Measurements from ENCODE around the gene BTG1.

BTG1 gene

DNA sequence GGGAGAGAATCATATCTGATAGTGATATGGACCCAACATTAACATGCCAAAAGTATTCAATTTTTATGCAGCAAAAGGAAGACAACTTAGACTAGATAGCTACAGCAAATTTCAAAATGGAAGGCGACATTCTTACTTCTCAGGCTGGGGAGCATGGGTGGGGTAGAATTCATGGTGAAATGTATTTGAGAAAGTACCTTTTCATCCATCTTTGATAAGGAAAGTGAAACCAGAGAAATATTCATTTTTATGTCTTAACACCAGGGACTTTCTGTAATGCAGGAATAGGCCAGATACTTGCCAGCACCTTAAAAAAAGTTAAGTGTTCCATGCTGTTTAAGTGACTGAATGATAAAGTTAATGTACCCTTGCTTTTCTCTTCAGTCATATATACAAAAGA is 13.4 kb downstream of the BTG1 start:
- Histone ChIP-seq H3K36me3 (ENCODE audit: insufficient read depth, low read length) (peaks cover 5% of the 10 kb centered on the region; the same call in 1 of the 2 replicates), H3K4me1 (ENCODE audit: insufficient read depth, low read length) (peaks cover 43% of the 10 kb centered on the region), H3K9me3 (ENCODE audit: insufficient read depth, low read depth, low read length) (no peaks in the 10 kb centered on the region), H3K9ac (ENCODE audit: low read depth, low read length) (no peak overlapping the region), H3K27ac (ENCODE audit: low read depth, low read length) (no peak overlapping the region), H3K4me3 (ENCODE audit: low read length) (no peak overlapping the region), H3K27me3 (ENCODE audit: insufficient read depth, low read length) (no peaks in the 10 kb centered on the region)
- WGBS = 88% methylated on average over 1 of the region's 1 CpG

DNA sequence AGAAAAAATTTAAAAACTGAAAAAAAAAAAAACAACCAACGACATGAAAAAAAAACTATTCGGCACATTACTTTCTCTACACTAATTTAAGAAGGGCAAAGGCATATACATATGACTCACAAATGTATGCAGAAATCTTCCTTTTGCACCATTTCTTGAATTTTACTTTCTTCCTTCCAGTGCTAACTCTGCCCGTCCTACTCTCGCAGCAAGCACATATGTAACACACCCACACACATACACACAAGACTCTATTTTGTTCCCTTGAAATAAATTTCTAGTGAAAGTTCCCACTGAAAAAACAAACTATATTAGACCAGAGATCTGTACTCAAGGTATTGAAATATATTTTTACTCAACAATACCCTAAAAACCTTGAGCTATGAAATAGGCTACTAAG is 14.6 kb downstream of the BTG1 start:
- 95% methylated on average over 4 of the region's 4 CpGs for WGBS
- Histone ChIP-seq H3K4me1 (ENCODE audit: insufficient read depth, low read length) (peaks cover 30% of the 10 kb centered on the region), H3K27ac (ENCODE audit: low read depth, low read length) (no peak overlapping the region), H3K27me3 (ENCODE audit: insufficient read depth, low read length) (no peaks in the 10 kb centered on the region), H3K36me3 (ENCODE audit: insufficient read depth, low read length) (peaks cover 5% of the 10 kb centered on the region; the same call in 1 of the 2 replicates), H3K9ac (ENCODE audit: low read depth, low read length) (no peak overlapping the region), H3K9me3 (ENCODE audit: insufficient read depth, low read depth, low read length) (no peaks in the 10 kb centered on the region), H3K4me3 (ENCODE audit: low read length) (no peak overlapping the region)

DNA sequence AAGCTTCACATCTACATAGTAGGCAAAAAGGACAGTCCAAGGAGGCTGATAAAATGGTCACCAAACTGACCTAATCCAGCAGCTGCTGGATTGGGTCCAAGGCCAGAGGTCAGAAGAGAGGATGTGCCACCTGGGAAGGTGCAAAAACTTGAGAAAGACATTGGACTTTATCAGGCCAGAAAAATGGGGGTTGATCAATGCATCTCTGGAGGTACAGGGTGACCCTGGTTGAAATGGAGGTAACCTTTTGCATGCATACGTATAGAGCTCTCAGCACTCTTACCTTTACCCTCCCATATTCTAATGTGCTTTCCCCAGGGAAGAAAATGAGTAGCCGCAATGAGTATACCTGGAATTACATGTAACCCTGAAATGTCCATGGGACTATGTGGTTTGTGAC is 16.0 kb downstream of the BTG1 start:
- Histone ChIP-seq H3K9me3 (ENCODE audit: insufficient read depth, low read depth, low read length) (no peaks in the 10 kb centered on the region), H3K4me3 (ENCODE audit: low read length) (no peak overlapping the region), H3K9ac (ENCODE audit: low read depth, low read length) (no peak overlapping the region), H3K36me3 (ENCODE audit: insufficient read depth, low read length) (peaks cover 5% of the 10 kb centered on the region; the same call in 1 of the 2 replicates), H3K4me1 (ENCODE audit: insufficient read depth, low read length) (peaks cover 22% of the 10 kb centered on the region), H3K27me3 (ENCODE audit: insufficient read depth, low read length) (no peaks in the 10 kb centered on the region), H3K27ac (ENCODE audit: low read depth, low read length) (no peak overlapping the region)
- 100% methylated on average over 2 of the region's 2 CpGs for WGBS

DNA sequence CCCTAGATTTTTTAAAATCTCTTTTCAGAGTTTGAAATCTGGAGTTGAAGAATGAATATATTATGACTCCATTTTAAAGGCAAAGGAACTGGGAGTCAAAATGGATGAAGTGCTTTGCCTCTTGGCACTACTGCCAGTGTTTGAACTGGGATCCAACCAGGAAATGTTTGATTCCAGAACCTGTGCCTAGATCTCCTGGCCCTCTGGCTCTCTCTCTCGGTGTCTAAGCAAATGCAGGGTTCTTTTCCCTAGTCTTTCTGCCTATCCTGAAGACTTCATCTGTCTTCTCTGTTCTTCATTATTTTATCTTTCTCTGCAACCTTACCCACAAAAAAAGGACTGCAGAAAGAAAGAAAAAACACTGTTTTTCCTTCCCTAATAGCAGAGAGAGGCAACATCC is 17.0 kb downstream of the BTG1 start:
- Histone ChIP-seq H3K36me3 (ENCODE audit: insufficient read depth, low read length) (peaks cover 5% of the 10 kb centered on the region; the same call in 1 of the 2 replicates), H3K9me3 (ENCODE audit: insufficient read depth, low read depth, low read length) (no peaks in the 10 kb centered on the region), H3K9ac (ENCODE audit: low read depth, low read length) (no peak overlapping the region), H3K27ac (ENCODE audit: low read depth, low read length) (no peak overlapping the region), H3K4me3 (ENCODE audit: low read length) (no peak overlapping the region), H3K4me1 (ENCODE audit: insufficient read depth, low read length) (peaks cover 12% of the 10 kb centered on the region; the same call in 1 of the 2 replicates), H3K27me3 (ENCODE audit: insufficient read depth, low read length) (no peaks in the 10 kb centered on the region)
- WGBS = 97% methylated on average over 1 of the region's 1 CpG

DNA sequence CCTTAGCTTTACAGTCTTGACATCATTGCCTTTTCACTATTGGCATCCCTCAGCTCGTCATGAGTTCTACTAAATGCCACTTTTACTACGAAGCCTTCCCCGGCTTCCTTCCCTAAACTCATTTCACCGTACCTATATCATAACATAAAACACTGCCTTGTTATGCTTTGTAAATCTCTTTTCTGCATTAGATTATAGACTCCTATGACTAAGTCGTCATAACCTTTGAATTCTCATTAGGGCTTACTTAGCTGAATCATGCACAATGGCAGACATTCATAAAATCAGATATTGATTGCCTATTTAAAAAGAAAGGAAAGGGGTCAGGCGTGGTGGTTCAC is 21.0 kb downstream of the BTG1 start:
- Histone ChIP-seq H3K4me3 (ENCODE audit: low read length) (no peak overlapping the region), H3K9me3 (ENCODE audit: insufficient read depth, low read depth, low read length) (no peaks in the 10 kb centered on the region), H3K27me3 (ENCODE audit: insufficient read depth, low read length) (no peaks in the 10 kb centered on the region), H3K27ac (ENCODE audit: low read depth, low read length) (no peak overlapping the region), H3K4me1 (ENCODE audit: insufficient read depth, low read length) (peaks cover 15% of the 10 kb centered on the region), H3K36me3 (ENCODE audit: insufficient read depth, low read length) (peaks cover 3% of the 10 kb centered on the region; the same call in 1 of the 2 replicates), H3K9ac (ENCODE audit: low read depth, low read length) (no peak overlapping the region)
- 79% methylated on average over 6 of the region's 6 CpGs for WGBS

DNA sequence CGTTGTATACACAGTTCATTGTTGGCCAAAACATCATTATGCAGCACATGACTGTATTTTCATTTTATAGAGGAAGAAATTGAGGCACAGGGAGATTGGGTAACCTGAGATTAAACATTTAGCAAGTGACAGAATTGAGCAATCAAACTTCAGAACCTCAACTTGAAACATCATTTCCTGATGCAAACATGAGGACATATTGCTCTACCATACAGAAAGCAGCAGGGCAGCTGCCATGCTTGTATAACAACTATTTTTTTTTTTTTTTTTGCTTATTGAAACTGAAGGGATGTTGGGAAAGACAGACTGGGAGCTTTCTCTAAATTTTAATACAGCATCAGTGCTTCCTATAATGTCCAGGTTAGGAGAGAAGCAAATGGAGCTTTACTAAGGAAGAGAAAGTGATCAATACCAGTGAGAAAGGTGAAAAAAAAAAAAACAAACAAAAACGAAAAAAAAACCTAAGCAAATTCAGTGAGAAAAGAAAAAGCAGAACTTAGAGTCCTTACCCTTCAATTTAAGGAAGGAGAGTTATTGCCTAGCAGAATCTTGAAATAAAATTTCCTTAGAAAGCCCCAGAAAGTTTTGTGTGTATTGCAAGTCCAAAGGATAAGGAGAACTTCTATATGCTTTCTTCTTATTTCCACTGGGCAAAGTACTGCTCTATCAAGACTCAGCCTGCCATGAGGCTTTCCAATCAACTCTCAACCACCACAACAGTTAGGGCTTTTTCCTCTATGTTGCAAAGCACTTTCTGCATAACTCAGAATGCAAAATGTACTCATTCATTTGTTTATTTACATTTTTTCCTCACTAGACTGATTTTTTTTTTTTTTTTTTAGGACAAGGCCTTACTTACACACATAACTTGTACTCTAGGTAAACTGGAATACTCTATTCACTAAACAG is 21.6 kb downstream of the BTG1 start:
- H3K4me1 ChIP-seq (ENCODE audit: insufficient read depth, low read length) = peaks cover 15% of the 10 kb centered on the region
- no peaks in the 10 kb centered on the region for H3K36me3 ChIP-seq (ENCODE audit: insufficient read depth, low read length)
- H3K9me3 ChIP-seq (ENCODE audit: insufficient read depth, low read depth, low read length) = no peaks in the 10 kb centered on the region
- no CpG with 5 or more reads among the region's 2 CpGs for WGBS
- H3K9ac ChIP-seq (ENCODE audit: low read depth, low read length) = no peak overlapping the region
- no peaks in the 10 kb centered on the region for H3K27me3 ChIP-seq (ENCODE audit: insufficient read depth, low read length)
- H3K27ac ChIP-seq (ENCODE audit: low read depth, low read length) = no peak overlapping the region
- H3K4me3 ChIP-seq (ENCODE audit: low read length) = no peak overlapping the region

DNA sequence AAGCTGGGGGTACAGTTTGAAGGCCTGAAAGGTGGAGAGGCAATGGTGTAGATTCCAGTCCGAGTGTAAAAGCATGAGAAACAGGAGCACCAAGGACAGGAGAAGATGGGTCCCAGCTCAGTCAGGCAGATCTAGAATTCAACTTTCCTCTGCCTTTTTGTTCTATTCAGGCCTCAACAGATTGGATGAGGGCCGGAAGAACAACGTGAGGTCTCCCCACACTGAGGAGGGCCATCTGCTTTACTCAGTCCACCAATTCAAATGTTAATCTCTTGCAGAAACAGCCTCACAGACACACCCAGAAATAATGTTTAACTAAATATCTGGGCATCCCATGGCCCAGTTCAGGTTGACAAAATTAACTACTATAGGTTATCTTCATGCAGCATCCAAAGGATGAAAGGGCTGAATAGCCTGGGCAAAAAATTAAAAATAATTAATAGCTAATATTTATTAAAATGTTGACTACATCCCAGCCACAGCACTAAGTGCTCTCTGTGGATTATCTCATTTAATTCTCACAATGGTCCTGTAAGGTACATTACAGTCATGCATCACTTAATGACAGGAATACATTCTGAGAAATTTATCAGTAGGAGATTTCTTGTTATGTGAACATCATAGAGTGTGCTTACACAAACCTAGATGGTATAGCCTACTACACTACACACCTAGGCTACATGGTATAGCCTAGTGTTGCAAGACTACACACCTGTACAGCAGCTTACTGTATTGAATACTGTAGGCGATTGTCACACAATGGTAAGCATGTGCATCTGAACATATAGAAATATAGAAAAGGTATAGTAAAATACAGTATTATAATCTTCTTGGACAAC is 22.5 kb downstream of the BTG1 start:
- H3K9me3 ChIP-seq (ENCODE audit: insufficient read depth, low read depth, low read length) = no peaks in the 10 kb centered on the region
- 63% methylated on average over 4 of the region's 4 CpGs for WGBS
- no peak overlapping the region for H3K9ac ChIP-seq (ENCODE audit: low read depth, low read length)
- no peak overlapping the region for H3K4me3 ChIP-seq (ENCODE audit: low read length)
- H3K27me3 ChIP-seq (ENCODE audit: insufficient read depth, low read length) = no peaks in the 10 kb centered on the region
- H3K27ac ChIP-seq (ENCODE audit: low read depth, low read length) = no peak overlapping the region
- no peaks in the 10 kb centered on the region for H3K36me3 ChIP-seq (ENCODE audit: insufficient read depth, low read length)
- H3K4me1 ChIP-seq (ENCODE audit: insufficient read depth, low read length) = peaks cover 15% of the 10 kb centered on the region

DNA sequence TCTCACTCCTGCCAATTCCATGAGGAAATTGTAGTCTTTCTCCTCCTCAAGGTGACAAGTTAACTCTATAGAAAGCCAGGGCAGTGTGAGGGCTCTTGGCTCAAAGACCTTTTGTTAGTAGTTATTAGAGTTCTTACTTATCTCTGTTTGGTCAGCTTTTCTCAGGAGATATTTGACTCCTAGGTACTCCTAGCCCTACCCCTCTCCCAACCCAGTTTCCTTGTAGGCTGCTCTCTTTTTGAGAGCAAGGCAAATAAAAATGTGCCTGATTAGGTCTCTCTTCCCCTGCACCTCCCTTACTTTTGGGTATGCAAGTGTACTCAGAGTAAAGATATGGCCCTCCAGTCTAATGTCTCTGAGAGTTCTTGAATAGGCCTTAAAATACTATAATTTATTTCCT is 23.8 kb downstream of the BTG1 start:
- no peaks in the 10 kb centered on the region for H3K36me3 ChIP-seq (ENCODE audit: insufficient read depth, low read length)
- H3K9me3 ChIP-seq (ENCODE audit: insufficient read depth, low read depth, low read length) = no peaks in the 10 kb centered on the region
- no peak overlapping the region for H3K27ac ChIP-seq (ENCODE audit: low read depth, low read length)
- H3K4me3 ChIP-seq (ENCODE audit: low read length) = no peak overlapping the region
- peaks cover 15% of the 10 kb centered on the region for H3K4me1 ChIP-seq (ENCODE audit: insufficient read depth, low read length)
- H3K9ac ChIP-seq (ENCODE audit: low read depth, low read length) = no peak overlapping the region
- no peaks in the 10 kb centered on the region for H3K27me3 ChIP-seq (ENCODE audit: insufficient read depth, low read length)

DNA sequence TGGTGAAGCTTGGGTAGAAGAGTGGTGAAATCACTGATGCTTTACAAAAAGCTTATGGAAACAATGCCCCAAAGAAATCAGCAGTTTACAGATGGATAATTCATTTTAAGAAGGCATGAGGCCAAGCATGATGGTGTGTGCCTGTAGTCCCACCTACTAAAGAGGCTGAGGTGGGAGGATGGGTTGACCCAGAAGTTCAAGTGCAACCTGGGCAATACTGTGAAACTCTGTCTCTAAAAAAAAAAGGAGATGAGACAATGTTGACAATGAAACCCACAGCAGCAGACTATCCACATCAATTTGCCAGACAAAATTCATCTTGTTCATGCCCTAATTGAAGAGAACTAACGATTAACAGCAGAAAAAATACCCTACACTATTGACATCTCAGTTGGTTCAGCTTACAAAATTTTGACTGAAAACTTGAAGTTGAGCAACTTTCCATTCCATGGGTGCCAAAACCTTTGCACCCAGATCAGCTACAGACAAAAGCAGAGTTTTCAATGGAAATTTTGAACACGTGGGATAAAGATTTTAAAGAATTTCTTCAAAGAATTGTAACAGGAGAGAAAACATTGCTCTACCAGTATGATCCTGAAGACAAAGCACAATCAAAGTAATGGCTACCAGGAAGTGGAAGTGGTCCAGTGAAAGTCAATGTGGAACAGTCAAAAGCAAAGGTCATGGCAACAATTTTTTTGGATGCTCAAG is 26.7 kb downstream of the BTG1 start:
- H3K9me3 ChIP-seq (ENCODE audit: insufficient read depth, low read depth, low read length) = no peaks in the 10 kb centered on the region
- 97% methylated on average over 2 of the region's 2 CpGs for WGBS
- H3K4me1 ChIP-seq (ENCODE audit: insufficient read depth, low read length) = peaks cover 15% of the 10 kb centered on the region
- no peak overlapping the region for H3K4me3 ChIP-seq (ENCODE audit: low read length)
- H3K27me3 ChIP-seq (ENCODE audit: insufficient read depth, low read length) = no peaks in the 10 kb centered on the region
- no peak overlapping the region for H3K9ac ChIP-seq (ENCODE audit: low read depth, low read length)
- no peak overlapping the region for H3K27ac ChIP-seq (ENCODE audit: low read depth, low read length)
- no peaks in the 10 kb centered on the region for H3K36me3 ChIP-seq (ENCODE audit: insufficient read depth, low read length)

DNA sequence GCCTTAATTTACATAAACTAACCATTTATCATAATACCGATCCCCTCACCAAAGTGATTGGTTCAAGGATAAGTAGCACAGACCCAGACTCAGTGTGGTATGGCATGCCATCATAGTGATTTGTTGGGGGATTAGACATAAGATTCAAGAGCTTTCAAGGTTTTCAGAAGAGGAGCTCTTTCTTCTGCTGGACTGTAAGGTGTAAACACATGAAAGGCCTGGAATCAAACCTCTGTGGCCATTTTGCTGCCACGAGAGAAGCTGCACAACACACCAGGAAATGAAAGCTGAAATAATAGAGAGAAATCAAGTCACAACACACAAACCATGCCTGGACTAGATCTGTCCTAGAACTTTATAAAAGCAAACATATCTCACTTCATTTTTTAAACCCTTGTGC is 30.8 kb downstream of the BTG1 start:
- no peak overlapping the region for H3K27ac ChIP-seq (ENCODE audit: low read depth, low read length)
- WGBS = 100% methylated on average over 1 of the region's 2 CpGs
- H3K9me3 ChIP-seq (ENCODE audit: insufficient read depth, low read depth, low read length) = no peaks in the 10 kb centered on the region

DNA sequence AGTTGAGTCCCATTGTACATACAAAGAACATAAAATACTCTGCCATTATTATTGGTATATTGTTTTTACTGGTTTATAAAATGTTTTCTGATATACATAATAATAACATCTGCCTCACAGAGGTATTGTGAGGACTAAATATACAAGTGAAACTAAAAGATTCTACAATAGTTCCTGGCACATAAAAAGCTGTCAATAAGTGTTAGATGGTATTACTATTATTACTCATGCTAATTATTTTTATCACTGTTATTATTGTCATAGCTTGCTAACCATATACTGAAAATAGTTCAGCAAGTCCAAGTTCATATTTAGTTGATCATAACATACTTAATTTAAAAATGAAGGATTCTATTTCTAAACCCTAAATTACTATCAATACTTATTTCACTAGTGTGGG is 34.4 kb downstream of the BTG1 start:
- H3K9ac ChIP-seq (ENCODE audit: low read depth, low read length) = no peak overlapping the region

More for the DNA sequence above, 30.8 kb downstream of the BTG1 start:
- Histone ChIP-seq H3K4me3 (ENCODE audit: low read length) (no peak overlapping the region), H3K27me3 (ENCODE audit: insufficient read depth, low read length) (no peaks in the 10 kb centered on the region), H3K36me3 (ENCODE audit: insufficient read depth, low read length) (no peaks in the 10 kb centered on the region), H3K9ac (ENCODE audit: low read depth, low read length) (no peak overlapping the region), H3K4me1 (ENCODE audit: insufficient read depth, low read length) (peaks cover 14% of the 10 kb centered on the region)

More for the DNA sequence above, 34.4 kb downstream of the BTG1 start:
- Histone ChIP-seq H3K4me3 (ENCODE audit: low read length) (no peak overlapping the region), H3K4me1 (ENCODE audit: insufficient read depth, low read length) (peaks cover 47% of the 10 kb centered on the region), H3K27ac (ENCODE audit: low read depth, low read length) (no peak overlapping the region), H3K36me3 (ENCODE audit: insufficient read depth, low read length) (no peaks in the 10 kb centered on the region), H3K27me3 (ENCODE audit: insufficient read depth, low read length) (no peaks in the 10 kb centered on the region), H3K9me3 (ENCODE audit: insufficient read depth, low read depth, low read length) (no peaks in the 10 kb centered on the region)
